ENCODE data around the gene RBPMS2. TPM values are rescaled to one million over a fixed set of nuclear protein-coding genes. Genes with fewer than 3 reads are reported as not detected.

RBPMS2 gene
- total RNA-seq, 1 donor from 2014 or later, result 0.58 TPM

DNA sequence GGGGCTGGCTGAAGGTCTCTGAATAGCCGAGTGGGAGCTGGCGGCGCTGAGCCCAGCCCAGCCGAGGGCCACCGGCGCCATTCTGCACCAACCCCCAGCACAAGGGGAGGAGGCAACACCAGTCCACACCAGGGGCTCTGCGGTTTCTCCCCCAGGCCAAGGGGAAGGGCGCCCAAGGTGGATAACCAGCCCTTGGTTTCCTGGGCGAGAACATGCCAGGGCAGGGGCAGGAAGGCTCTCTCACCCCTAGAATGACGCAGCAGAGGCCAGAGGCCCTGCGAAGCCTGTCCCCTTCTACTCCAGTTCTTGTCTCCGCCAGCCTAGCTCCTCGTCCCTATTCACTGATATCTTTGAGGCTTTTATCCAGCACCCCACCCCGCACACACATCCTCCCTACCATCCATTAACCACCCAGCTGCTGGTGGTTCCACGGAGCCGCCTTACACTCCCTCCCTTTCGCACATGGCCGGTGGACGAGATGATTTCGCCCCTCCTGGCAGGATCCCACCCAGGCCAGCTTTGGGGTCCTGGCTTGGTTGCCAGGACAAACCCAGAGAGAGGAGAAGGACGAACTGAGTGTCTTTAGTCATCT lies 1.3 kb downstream of the RBPMS2 start:
- no peak for DNase-seq (ENCODE audit: low read depth)

DNA sequence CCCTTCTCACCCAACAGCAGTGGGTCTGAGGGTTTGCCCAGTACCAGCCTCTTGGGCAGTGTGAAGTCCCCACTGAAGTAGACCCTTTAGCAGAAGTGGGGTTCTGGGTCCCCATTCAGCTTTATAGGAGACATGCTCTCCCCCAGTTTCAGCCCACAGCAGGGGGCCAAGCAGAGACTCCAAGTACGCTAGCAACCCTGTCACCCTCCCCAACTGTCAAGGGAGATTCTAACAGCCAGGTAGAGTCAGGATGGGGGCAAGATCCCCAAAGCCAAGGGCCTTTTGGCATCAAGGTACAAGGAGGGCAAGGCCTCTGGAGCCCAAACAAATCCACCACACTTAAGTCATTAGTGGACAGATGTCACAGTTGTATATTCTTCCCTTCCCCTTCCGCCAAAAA lies 1.8 kb downstream of the RBPMS2 start:
- DNase-seq (ENCODE audit: low read depth), result no peak
- no peak overlapping the region for H3K4me3 ChIP-seq (ENCODE audit: low read depth, low read length)
- TF ChIP-seq, protein P1, sequence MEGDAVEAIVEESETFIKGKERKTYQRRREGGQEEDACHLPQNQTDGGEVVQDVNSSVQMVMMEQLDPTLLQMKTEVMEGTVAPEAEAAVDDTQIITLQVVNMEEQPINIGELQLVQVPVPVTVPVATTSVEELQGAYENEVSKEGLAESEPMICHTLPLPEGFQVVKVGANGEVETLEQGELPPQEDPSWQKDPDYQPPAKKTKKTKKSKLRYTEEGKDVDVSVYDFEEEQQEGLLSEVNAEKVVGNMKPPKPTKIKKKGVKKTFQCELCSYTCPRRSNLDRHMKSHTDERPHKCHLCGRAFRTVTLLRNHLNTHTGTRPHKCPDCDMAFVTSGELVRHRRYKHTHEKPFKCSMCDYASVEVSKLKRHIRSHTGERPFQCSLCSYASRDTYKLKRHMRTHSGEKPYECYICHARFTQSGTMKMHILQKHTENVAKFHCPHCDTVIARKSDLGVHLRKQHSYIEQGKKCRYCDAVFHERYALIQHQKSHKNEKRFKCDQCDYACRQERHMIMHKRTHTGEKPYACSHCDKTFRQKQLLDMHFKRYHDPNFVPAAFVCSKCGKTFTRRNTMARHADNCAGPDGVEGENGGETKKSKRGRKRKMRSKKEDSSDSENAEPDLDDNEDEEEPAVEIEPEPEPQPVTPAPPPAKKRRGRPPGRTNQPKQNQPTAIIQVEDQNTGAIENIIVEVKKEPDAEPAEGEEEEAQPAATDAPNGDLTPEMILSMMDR (conservative IDR thresholded peaks at IDR 0.05; ENCODE audit: low read depth, low read length), result no peak

More for the DNA sequence above, 1.3 kb downstream of the RBPMS2 start:
- TF ChIP-seq, protein P1 (conservative IDR thresholded peaks at IDR 0.05; ENCODE audit: low read depth, low read length), result no peak
- H3K4me3 ChIP-seq (ENCODE audit: low read depth, low read length), result peak overlapping the region; percentile 45

DNA sequence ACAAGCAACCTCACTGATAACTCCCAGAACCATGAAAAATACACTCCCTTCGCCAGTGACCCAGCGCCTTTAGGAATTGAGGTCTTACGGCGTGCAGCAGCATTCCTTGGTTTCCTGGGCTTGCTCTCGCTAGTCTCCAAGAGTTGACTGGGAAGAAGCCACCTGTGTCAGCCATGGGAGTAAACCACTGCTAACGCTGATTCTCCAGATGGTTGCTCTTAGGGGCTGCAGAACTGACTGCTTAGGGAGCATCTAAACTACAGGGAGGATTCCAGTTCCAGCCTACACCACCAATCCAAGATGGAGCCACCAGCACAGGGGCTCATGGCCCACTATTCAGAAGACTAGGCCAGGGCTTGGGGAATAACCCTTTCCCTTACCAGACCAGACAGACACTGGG lies 2.4 kb downstream of the RBPMS2 start:
- H3K4me3 ChIP-seq (ENCODE audit: low read depth, low read length), result no peak overlapping the region
- DNase-seq (ENCODE audit: low read depth), result no peak
- TF ChIP-seq, protein P1 (conservative IDR thresholded peaks at IDR 0.05; ENCODE audit: low read depth, low read length), result no peak

DNA sequence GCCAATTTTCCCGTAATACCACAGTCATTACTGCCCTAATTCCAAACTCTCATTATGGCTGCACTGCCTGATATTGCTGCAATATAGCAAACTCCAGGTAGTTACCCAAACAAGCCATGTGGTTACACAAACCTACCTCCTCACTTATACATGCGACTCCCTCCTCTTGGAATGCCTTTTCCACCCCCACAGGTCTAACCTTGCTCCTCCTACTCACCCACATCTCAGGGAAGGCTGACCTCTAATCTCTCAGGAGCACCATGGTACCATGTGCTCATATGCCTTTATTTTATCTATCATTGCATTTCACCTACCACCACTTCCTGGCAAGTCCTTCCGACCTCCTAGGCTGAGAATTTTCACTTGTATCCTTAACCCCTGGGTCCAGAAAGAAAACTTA lies 2.9 kb downstream of the RBPMS2 start:
- TF ChIP-seq, protein P1 (conservative IDR thresholded peaks at IDR 0.05; ENCODE audit: low read depth, low read length), result no peak
- no peak for DNase-seq (ENCODE audit: low read depth)
- no peak overlapping the region for H3K4me3 ChIP-seq (ENCODE audit: low read depth, low read length)

DNA sequence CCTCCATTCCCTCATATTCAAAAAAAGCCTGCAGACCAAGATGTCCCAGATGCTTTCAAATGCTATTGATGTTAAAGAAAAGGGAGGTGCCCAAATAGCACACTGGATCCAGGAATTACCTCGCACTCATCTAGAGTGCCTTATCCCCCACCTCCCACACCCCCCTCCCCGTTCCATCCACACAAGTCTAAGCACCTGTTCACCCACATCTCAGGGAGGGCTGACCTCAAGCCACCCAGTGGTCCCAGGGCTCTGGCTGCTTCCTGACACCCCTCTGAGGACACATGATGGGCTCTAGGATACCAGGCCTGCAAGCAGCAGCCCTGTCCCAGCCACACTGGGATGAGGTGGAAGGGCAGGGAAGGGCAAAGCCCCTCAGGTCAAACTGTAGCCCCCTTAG lies 4.8 kb downstream of the RBPMS2 start:
- no peak overlapping the region for H3K4me3 ChIP-seq (ENCODE audit: low read depth, low read length)
- no peak for DNase-seq (ENCODE audit: low read depth)

DNA sequence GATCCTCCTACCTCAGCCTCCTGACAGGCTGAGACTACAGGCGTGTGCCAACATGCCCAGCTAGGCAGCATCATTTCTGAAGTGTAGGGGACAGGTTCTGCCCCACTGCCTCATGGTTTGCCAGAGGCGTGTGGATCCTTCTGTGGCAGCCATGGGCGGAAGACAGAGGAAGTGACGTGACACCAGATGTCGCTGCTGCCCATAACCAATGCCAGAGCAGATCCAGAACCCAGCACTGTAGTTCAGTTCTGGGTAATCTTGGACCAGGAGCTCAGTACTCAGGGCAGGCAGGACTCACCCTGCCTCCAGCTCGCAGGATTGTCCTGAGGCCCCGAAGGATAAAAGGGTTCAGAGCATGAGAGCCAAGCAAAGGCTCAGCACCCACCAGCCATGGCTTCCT lies 8.2 kb downstream of the RBPMS2 start:
- no peak for DNase-seq (ENCODE audit: low read depth)
- H3K4me3 ChIP-seq (ENCODE audit: low read depth, low read length), result no peak overlapping the region
- TF ChIP-seq, protein P1 (conservative IDR thresholded peaks at IDR 0.05; ENCODE audit: low read depth, low read length), result no peak

More for the DNA sequence above, 4.8 kb downstream of the RBPMS2 start:
- TF ChIP-seq, protein P1 (conservative IDR thresholded peaks at IDR 0.05; ENCODE audit: low read depth, low read length), result no peak

DNA sequence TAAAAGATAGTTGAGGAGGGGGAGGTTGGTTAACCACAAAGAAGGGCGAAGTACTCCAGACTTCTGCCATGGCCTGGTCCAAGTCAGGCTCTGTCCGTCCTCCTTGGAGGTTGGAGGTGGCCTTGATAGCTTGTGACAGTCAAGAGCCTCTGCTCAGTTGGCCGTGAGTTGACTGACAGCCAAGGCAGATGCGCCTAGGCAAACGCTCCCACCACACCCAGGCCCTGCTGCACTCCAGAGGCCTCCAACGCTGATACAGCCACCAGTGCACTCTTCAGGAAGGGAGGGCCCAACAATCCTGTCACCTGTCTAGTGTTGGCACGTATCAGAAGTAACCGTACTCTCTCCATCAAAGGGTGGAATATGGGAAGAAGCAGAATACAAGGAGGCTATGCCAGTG lies 9.3 kb downstream of the RBPMS2 start:
- no peak for DNase-seq (ENCODE audit: low read depth)
- TF ChIP-seq, protein P1 (conservative IDR thresholded peaks at IDR 0.05; ENCODE audit: low read depth, low read length), result no peak
- H3K4me3 ChIP-seq (ENCODE audit: low read depth, low read length), result no peak overlapping the region

All from epithelial cell of proximal tubule (primary cell).